Measurements from ENCODE around the gene CCDC92B. TPM values are rescaled to one million over a fixed set of nuclear protein-coding genes. Genes with fewer than 3 reads are reported as not detected.

Gene CCDC92B
- total and polyA plus RNA-seq, 10 of the 15 experiments (the other 5 are each of a cell fraction or from before 2014, with no cell fraction given): not detected

GRCh38 chr17:2751491-2751890 lies 2.0 kb upstream of the CCDC92B start (continued):
- TF ChIP-seq CEBPZ (IDR thresholded peaks at IDR 0.05; ENCODE audit: low read depth, low read length): no peak
- no peak for TF ChIP-seq NFIC (IDR thresholded peaks at IDR 0.05; ENCODE audit: low read depth, low read length)
- TF ChIP-seq, protein P1, sequence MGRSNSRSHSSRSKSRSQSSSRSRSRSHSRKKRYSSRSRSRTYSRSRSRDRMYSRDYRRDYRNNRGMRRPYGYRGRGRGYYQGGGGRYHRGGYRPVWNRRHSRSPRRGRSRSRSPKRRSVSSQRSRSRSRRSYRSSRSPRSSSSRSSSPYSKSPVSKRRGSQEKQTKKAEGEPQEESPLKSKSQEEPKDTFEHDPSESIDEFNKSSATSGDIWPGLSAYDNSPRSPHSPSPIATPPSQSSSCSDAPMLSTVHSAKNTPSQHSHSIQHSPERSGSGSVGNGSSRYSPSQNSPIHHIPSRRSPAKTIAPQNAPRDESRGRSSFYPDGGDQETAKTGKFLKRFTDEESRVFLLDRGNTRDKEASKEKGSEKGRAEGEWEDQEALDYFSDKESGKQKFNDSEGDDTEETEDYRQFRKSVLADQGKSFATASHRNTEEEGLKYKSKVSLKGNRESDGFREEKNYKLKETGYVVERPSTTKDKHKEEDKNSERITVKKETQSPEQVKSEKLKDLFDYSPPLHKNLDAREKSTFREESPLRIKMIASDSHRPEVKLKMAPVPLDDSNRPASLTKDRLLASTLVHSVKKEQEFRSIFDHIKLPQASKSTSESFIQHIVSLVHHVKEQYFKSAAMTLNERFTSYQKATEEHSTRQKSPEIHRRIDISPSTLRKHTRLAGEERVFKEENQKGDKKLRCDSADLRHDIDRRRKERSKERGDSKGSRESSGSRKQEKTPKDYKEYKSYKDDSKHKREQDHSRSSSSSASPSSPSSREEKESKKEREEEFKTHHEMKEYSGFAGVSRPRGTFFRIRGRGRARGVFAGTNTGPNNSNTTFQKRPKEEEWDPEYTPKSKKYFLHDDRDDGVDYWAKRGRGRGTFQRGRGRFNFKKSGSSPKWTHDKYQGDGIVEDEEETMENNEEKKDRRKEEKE (IDR thresholded peaks at IDR 0.05): no peak
- TF ChIP-seq RFX5 (IDR thresholded peaks at IDR 0.05; ENCODE audit: low read depth, low read length): no peak

DNA sequence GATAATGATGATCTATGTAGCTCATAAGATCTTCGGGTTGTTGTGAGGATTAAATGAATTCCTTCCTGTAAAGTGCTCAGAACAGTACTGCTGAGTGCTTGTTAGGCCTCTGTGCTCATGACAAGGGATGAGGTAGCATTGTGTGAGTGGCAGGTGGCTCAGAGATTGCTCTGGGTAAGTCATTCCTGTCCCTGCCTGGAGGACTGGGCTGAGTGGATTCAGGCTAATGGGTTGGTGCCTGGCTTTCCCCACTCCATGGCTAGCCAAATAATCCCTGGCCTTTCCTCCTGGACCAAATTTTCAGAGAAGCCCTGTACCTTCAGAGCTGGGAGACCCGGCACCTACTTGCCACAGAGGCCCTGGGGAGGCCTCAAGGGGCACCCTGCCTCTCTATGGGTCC lies 1.3 kb upstream of the CCDC92B start:
- ChIA-PET POLR2A (no interaction called here), RAD21 (ENCODE audit: unreplicated experiment) (no interaction called here), CTCF (no interaction called here), SMC1A (ENCODE audit: uncharacterized antibody, unreplicated experiment) (no interaction called here)
- no peaks in the 10 kb centered on the region for H3K36me3 ChIP-seq (ENCODE audit: control insufficient read depth in 2 of 2, insufficient read depth in 2 of 2, low read length in 1 of 2)
- FAIRE-seq (no peak), ATAC-seq (no peak), DNase-seq (ENCODE audit: low read depth, low spot score) (no peak)
- H2AFZ ChIP-seq (ENCODE audit: control insufficient read depth, low read depth, low read length): no peak overlapping the region
- no peaks in the 10 kb centered on the region for H3K79me2 ChIP-seq (ENCODE audit: control insufficient read depth, insufficient read depth, low read length)
- H3K4me2 ChIP-seq (ENCODE audit: control insufficient read depth, insufficient read depth): no peak overlapping the region
- no peaks in the 10 kb centered on the region for H3K9me3 ChIP-seq (replicated peaks; ENCODE audit: control insufficient read depth, insufficient read depth, low read length)
- intact Hi-C loops (cut with micrococcal nuclease; ENCODE audit: unreplicated experiment): no loop called here
- no peak overlapping the region for H3K9ac ChIP-seq (ENCODE audit: control insufficient read depth, insufficient read depth, low read length)
- peaks cover 0 to 3% of the 10 kb centered on the region in 2 experiments; a peak in 3 of 4 replicates for H3K27me3 ChIP-seq (replicated peaks in 1 of 2; ENCODE audit: control insufficient read depth in 2 of 2, insufficient read depth in 2 of 2, low read length in 1 of 2)
- TF ChIP-seq TARDBP (IDR thresholded peaks at IDR 0.05; ENCODE audit: borderline replicate concordance) (no peak), ZSCAN29 (IDR thresholded peaks at IDR 0.05) (no peak), ATF7 (IDR thresholded peaks at IDR 0.05; ENCODE audit: low read depth) (no peak), POU2F2 (IDR thresholded peaks at IDR 0.05; ENCODE audit: borderline replicate concordance, low read depth, low read length) (no peak), KAT2A (conservative IDR thresholded peaks at IDR 0.05; ENCODE audit: control insufficient read depth, low read depth, low read length) (no peak)
- in situ Hi-C loops (cut with MboI): no loop called here
- 0 out of 2 replicates have a peak, but pooled peaks cover 3% of the 10 kb centered on the region for H4K20me1 ChIP-seq (ENCODE audit: control insufficient read depth, insufficient read depth)
- H3K27ac ChIP-seq (ENCODE audit: control insufficient read depth, insufficient read depth): no peak overlapping the region
- H3K4me3 ChIP-seq: no peak overlapping the region
- WGBS (ENCODE audit: insufficient coverage, insufficient replicate concordance, low lambda C conversion rate, missing lambda C conversion rate): 11% methylated on average over 2 of the region's 2 CpGs
- BruUV-seq (replicated peaks): no TSS peak
- H3K4me1 ChIP-seq (ENCODE audit: control insufficient read depth, insufficient read depth, low read length): no peaks in the 10 kb centered on the region

Data from GM12878 (cell line).